HG02610 (cell line): ENCODE measurements around the gene DUSP2.

Source experiments
- ATAC-seq: cut with Tn5 transposase; IDR thresholded peaks from one replicate; pipeline ENCODE4 v1.9.1; 2021; ENCODE audit warnings: mild to moderate bottlenecking, moderate library complexity; ENCODE audit not compliant: unreplicated experiment

The DUSP2 gene

GRCh38 chr2:96135171-96135570 lies 10.1 kb downstream of the DUSP2 start:
- ATAC-seq = no peak

GRCh38 chr2:96134421-96134820 lies 10.8 kb downstream of the DUSP2 start:
- no peak for ATAC-seq

GRCh38 chr2:96131813-96132745 lies 13.2 kb downstream of the DUSP2 start:
- ATAC-seq = no peak

- no peak for ATAC-seq
Observed at GRCh38 chr2:96131152-96131812, 14.0 kb downstream of the DUSP2 start.

- no peak for ATAC-seq
Observed at GRCh38 chr2:96130483-96130882, 14.8 kb downstream of the DUSP2 start.

- ATAC-seq = no peak
Observed at GRCh38 chr2:96129528-96130120, 15.6 kb downstream of the DUSP2 start.

- ATAC-seq = no peak
Observed at GRCh38 chr2:96128456-96128855, 16.8 kb downstream of the DUSP2 start.

- ATAC-seq = no peak
Observed at GRCh38 chr2:96124406-96125265, 20.6 kb downstream of the DUSP2 start.

- no peak for ATAC-seq
Observed at GRCh38 chr2:96123936-96124335, 21.3 kb downstream of the DUSP2 start.

- no peak for ATAC-seq
Observed at GRCh38 chr2:96123290-96123689, 21.9 kb downstream of the DUSP2 start.

- no peak for ATAC-seq
Observed at GRCh38 chr2:96122391-96122790, 22.8 kb downstream of the DUSP2 start.

GRCh38 chr2:96121414-96121813 lies 23.8 kb downstream of the DUSP2 start:
- no peak for ATAC-seq

GRCh38 chr2:96120991-96121390 lies 24.2 kb downstream of the DUSP2 start:
- no peak for ATAC-seq

- ATAC-seq = no peak
Observed at GRCh38 chr2:96120091-96120720, 25.0 kb downstream of the DUSP2 start.

GRCh38 chr2:96119389-96119751 lies 25.9 kb downstream of the DUSP2 start:
- ATAC-seq = no peak

GRCh38 chr2:96118698-96119388 lies 26.4 kb downstream of the DUSP2 start:
- no peak for ATAC-seq

- no peak for ATAC-seq
Observed at GRCh38 chr2:96117701-96118588, 27.3 kb downstream of the DUSP2 start.

- peak; percentile 66 for ATAC-seq
Observed at GRCh38 chr2:96116879-96117533, 28.2 kb downstream of the DUSP2 start.
